Measurements from ENCODE around the gene STIM2. TPM values are rescaled to one million over a fixed set of nuclear protein-coding genes. Genes with fewer than 3 reads are reported as not detected.

The STIM2 gene
- total and polyA plus RNA-seq, 2 of the 4 experiments (the other 2 are of a cell fraction), result 16.1 to 27.6 TPM

DNA sequence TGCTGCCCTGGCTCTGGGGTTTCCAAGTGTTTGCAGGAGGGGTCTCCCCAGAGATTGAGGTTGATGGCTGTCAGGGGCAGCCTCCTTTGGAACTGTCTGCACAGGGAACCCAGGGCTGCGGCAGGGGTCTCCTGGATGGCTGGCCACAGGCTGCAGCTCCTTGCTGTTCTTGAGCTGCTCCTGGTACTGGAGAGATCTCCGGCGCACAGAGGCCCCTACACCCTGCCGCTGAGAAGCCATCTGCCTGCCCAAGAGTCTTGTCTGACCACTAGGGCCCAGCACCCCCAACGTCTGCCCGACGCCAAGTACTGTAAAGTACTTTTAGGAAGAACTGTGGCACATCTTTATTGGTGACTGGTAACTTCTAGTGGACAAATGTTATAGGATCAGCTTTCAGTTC is 13.5 kb downstream of the STIM2 start:
- Histone ChIP-seq H2BK15ac (ENCODE audit: low read depth, low read length) (no peak overlapping the region), H3K4me3 (ENCODE audit: insufficient read depth, low read depth, low read length) (no peak overlapping the region), H3K36me3 (ENCODE audit: control insufficient read depth, insufficient read depth, low read length) (no peaks in the 10 kb centered on the region), H2AFZ (replicated peaks; ENCODE audit: low read length, poor library complexity) (no peak overlapping the region), H2BK120ac (ENCODE audit: low read depth, low read length) (no peak overlapping the region), H2BK20ac (ENCODE audit: low read depth, low read length) (no peak overlapping the region), H3K27me3 (ENCODE audit: control insufficient read depth, insufficient read depth, low read length) (no peaks in the 10 kb centered on the region), H3K9me3 (ENCODE audit: control insufficient read depth, insufficient read depth, low read length) (no peaks in the 10 kb centered on the region), H3K79me1 (ENCODE audit: low read depth in 1 of 2, low read length in 2 of 2) (peaks cover 14 to 26% of the 10 kb centered on the region in 2 experiments), H2AK9ac (replicated peaks; ENCODE audit: low read depth, low read length, poor library complexity) (no peak overlapping the region), H2BK5ac (ENCODE audit: low read depth, low read length, poor library complexity, severe bottlenecking) (no peak overlapping the region), H4K8ac (ENCODE audit: low read depth in 2 of 2, low read length in 2 of 2) (no peak overlapping the region), H3K4me2 (ENCODE audit: low read depth, low read length) (no peak overlapping the region), H3K4me1 (ENCODE audit: control insufficient read depth, insufficient read depth, low read length) (0 out of 2 replicates have a peak, but pooled peaks cover 3% of the 10 kb centered on the region), H3K4ac (ENCODE audit: low read depth, low read length) (no peak overlapping the region), H4K20me1 (ENCODE audit: insufficient read depth, low read length) (peaks cover 4% of the 10 kb centered on the region), H2AK5ac (ENCODE audit: low read depth, low read length) (no peak overlapping the region), H3K9me1 (ENCODE audit: insufficient read depth, low read length) (no peaks in the 10 kb centered on the region), H3K23ac (ENCODE audit: low read depth, low read length) (no peak overlapping the region), H3K27ac (ENCODE audit: insufficient read depth, low read length) (no peak overlapping the region), H3K18ac (ENCODE audit: low read depth, low read length) (no peak overlapping the region), H3K56ac (ENCODE audit: extremely low read depth, insufficient read depth, low read length) (no peak overlapping the region), H4K91ac (ENCODE audit: insufficient read depth, low read depth, low read length) (no peak overlapping the region), H3K9ac (ENCODE audit: low read depth, low read length) (no peak overlapping the region), H4K5ac (ENCODE audit: low read depth, low read length) (no peak overlapping the region), H3K14ac (replicated peaks; ENCODE audit: low read depth, low read length) (no peak overlapping the region)
- dilution Hi-C loops (cut with HindIII; ENCODE audit: low sequenced_read_pairs, unreplicated experiment) (no loop called here), intact Hi-C loops (cut with micrococcal nuclease) (no loop called here), in situ Hi-C loops (cut with MboI; ENCODE audit: low sequenced_read_pairs) (loop anchor here (5.0 to 25.0 kb wide), 2 partner anchors 133 to 537 kb away; no protein-coding TSS in a partner anchor)
- TF ChIP-seq SMC3 (IDR thresholded peaks at IDR 0.05; ENCODE audit: low read depth, low read length) (no peak), RFX5 (IDR thresholded peaks at IDR 0.05; ENCODE audit: low read depth, low read length) (no peak), MAZ (IDR thresholded peaks at IDR 0.05; ENCODE audit: borderline replicate concordance, low read depth, low read length) (no peak), MXI1 (IDR thresholded peaks at IDR 0.05; ENCODE audit: borderline replicate concordance, low read depth, low read length) (no peak)
- no peak for DNase-seq
- POLR2A ChIA-PET (ENCODE audit: unreplicated experiment), result no interaction called here
- no TSS peak for BruUV-seq (replicated peaks)
- WGBS, 2 experiments (ENCODE audit: extremely low coverage in 2 of 2, insufficient read length in 1 of 2), result 100% methylated on average over 1 of the region's 7 CpGs; no CpG with 5 or more reads in 1 of the 2 experiments
- CTCF ChIA-PET, result interaction anchor here (1.1 kb wide), 1 partner anchor 135 kb away, joined by 4 read pairs; no protein-coding TSS in a partner anchor
- ATAC-seq (ENCODE audit: low read depth), result no peak
